ENCODE measurements around the gene LPAR1.

The LPAR1 gene

DNA sequence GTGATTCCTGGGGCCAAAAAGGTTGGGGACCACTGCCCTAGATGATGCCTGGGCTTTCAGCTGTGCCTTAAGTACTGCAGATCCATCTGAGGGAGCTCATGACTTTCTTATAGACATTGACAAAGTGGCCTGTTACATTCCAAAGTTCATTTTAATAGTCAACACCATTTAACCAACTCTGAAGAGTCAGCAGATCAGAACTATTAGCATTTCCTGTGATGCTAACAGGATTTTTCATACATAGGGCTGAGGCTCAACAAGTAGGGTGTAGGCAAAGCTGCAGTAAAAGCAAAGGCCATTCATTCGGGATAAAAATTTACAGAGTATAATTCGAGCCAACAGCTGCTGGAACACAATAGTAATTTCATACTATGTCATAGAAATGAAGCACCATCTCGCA lies 105.4 kb downstream of the LPAR1 start:
- TF ChIP-seq, protein P1, sequence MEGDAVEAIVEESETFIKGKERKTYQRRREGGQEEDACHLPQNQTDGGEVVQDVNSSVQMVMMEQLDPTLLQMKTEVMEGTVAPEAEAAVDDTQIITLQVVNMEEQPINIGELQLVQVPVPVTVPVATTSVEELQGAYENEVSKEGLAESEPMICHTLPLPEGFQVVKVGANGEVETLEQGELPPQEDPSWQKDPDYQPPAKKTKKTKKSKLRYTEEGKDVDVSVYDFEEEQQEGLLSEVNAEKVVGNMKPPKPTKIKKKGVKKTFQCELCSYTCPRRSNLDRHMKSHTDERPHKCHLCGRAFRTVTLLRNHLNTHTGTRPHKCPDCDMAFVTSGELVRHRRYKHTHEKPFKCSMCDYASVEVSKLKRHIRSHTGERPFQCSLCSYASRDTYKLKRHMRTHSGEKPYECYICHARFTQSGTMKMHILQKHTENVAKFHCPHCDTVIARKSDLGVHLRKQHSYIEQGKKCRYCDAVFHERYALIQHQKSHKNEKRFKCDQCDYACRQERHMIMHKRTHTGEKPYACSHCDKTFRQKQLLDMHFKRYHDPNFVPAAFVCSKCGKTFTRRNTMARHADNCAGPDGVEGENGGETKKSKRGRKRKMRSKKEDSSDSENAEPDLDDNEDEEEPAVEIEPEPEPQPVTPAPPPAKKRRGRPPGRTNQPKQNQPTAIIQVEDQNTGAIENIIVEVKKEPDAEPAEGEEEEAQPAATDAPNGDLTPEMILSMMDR (conservative IDR thresholded peaks at IDR 0.05): no peak
- no peak for TF ChIP-seq ZFX (IDR thresholded peaks at IDR 0.05)
- H3K27ac ChIP-seq: no peak overlapping the region

DNA sequence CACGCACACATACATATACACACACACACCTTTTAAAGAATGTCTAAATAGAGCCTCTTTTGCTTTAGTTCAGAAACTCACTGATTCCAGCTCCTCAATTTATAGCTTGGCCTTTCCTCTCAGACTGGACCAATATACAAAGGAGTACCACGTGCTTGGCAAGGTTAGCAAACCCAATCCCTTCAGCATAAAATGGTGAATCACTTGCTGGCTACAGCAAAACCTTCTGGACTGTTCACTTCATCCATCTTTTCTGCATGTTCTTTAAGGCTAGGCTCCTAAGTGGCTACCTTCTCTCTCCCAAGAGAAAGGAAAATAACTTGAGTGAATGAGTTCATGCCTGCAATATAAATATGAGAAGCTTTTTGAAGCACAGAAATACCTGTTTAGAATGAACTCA lies 109.7 kb downstream of the LPAR1 start:
- H3K27ac ChIP-seq: no peak overlapping the region
- TF ChIP-seq, protein P1 (conservative IDR thresholded peaks at IDR 0.05): no peak
- TF ChIP-seq ZFX (IDR thresholded peaks at IDR 0.05): no peak

DNA sequence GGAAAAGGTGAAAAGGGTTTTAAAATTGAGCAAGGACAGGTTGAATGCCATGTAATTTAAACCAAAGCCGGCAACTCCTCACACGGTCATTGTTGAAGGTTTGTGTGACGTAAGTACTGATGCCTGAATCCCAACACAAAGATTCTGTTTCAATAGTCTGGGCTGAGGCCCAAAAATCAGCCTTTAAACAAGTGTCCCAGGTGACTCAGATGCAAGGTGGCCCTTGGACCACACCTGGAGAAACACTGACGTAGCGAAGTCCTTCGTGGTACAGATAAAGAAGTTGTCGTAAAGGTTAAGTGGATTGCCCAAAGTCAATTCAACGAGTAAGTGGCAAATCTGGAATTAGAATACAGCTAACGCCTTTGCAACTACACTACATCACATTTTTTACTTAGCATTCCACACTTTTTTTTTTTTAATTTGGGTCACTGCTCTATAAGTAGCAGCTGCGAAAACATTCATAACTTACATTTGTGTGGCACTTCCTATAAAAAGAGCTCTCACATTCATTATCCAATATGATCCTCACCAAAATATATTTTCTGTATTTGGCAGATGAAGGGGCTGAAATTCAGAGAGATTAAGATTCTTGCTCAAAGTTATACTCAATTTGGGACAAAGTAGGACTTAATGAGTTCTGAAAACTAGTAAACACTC lies 111.3 kb downstream of the LPAR1 start:
- H3K27ac ChIP-seq: no peak overlapping the region
- TF ChIP-seq ZFX (IDR thresholded peaks at IDR 0.05): no peak
- TF ChIP-seq, protein P1 (conservative IDR thresholded peaks at IDR 0.05): no peak

DNA sequence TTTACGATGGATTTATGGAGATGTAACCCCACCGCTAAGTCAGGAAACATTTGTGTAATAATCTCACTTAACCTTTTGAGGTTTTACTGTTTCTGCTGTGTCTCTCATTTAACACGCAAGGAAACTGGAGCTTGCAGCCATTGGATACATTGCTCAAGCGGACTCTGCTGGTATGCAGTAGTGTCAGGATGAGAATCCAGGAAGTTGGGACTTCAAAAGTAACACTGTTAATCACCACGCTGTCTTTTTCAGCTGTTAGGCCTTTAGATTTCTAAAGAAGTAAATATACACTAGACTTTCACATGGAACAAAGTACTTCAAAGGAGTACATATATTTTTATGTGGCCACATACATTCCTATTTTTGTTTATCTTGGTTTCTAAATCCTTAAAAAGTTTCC lies 114.7 kb downstream of the LPAR1 start:
- no peak for TF ChIP-seq ZFX (IDR thresholded peaks at IDR 0.05)
- TF ChIP-seq, protein P1 (conservative IDR thresholded peaks at IDR 0.05): no peak
- H3K27ac ChIP-seq: no peak overlapping the region

DNA sequence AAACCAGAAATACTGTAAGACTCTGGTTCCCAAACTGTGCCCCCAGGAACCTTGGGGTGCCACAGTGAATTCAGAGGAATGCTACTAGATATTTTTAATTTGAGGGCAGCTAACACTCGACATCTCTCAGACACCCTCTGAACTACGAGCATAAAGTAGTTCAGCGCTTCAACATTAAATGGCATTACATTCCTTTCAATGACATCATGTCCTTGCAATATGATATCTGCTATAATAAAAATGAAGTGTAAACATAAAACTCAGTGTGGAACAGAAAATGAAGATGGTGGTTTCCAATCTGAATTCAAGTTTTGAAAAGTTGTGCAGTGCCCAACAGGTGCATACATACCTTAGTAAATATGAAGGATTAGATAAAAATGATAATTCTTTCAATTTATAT lies 116.1 kb downstream of the LPAR1 start:
- TF ChIP-seq, protein P1 (conservative IDR thresholded peaks at IDR 0.05): no peak
- no peak for TF ChIP-seq ZFX (IDR thresholded peaks at IDR 0.05)
- H3K27ac ChIP-seq: peak overlapping the region; percentile 21; the same call in 1 of the 2 replicates

DNA sequence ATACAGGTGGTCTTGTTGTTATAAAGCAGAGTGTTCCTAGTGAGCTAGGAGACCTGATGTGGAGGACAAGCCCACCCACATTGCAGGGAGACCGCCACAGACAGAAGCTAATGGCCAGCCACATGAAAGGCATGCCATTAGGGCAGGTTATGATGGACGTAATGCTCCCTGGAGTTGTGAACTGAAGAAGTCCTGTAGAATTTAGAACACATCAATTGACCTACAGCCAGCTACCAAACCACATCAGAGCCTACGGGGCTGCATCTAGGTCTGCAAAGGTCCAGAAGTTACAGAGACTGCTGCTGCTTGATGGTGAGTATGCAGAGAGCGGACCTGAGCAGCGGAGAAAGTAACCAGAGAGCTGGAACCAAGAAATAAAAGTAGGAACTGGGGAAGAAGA lies 116.6 kb downstream of the LPAR1 start:
- TF ChIP-seq ZFX (IDR thresholded peaks at IDR 0.05): no peak
- TF ChIP-seq, protein P1 (conservative IDR thresholded peaks at IDR 0.05): no peak
- H3K27ac ChIP-seq: peak overlapping the region; percentile 21; the same call in 1 of the 2 replicates

DNA sequence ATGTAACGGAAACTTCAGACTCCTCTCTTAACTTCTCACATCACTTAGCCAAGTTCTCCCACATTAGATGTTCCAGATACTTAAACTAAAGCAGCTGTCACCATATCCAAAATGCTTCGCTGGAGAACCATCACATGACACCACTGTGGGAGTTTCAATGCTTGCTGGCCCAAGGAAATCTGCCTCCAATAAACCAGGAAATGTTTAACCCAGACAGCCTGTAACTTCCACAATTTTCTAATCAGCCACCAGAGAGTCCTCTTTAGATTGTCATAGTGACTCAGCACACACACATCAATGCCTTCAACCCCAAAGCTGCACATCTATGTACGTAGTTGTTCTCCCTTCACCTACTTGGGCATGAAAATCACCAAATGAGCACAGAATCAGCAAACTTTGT lies 118.7 kb downstream of the LPAR1 start:
- TF ChIP-seq, protein P1 (conservative IDR thresholded peaks at IDR 0.05): no peak
- TF ChIP-seq ZFX (IDR thresholded peaks at IDR 0.05): no peak
- no peak overlapping the region for H3K27ac ChIP-seq
